ENCODE data around the gene MLN. TPM values are rescaled to one million over a fixed set of nuclear protein-coding genes. Genes with fewer than 3 reads are reported as not detected.

The MLN gene
- total and polyA plus RNA-seq, 2 experiments from 2014 or later = not detected

GRCh38 chr6:33754222-33754621 lies 49.6 kb downstream of the MLN start (continued):
- TF ChIP-seq, protein P1, sequence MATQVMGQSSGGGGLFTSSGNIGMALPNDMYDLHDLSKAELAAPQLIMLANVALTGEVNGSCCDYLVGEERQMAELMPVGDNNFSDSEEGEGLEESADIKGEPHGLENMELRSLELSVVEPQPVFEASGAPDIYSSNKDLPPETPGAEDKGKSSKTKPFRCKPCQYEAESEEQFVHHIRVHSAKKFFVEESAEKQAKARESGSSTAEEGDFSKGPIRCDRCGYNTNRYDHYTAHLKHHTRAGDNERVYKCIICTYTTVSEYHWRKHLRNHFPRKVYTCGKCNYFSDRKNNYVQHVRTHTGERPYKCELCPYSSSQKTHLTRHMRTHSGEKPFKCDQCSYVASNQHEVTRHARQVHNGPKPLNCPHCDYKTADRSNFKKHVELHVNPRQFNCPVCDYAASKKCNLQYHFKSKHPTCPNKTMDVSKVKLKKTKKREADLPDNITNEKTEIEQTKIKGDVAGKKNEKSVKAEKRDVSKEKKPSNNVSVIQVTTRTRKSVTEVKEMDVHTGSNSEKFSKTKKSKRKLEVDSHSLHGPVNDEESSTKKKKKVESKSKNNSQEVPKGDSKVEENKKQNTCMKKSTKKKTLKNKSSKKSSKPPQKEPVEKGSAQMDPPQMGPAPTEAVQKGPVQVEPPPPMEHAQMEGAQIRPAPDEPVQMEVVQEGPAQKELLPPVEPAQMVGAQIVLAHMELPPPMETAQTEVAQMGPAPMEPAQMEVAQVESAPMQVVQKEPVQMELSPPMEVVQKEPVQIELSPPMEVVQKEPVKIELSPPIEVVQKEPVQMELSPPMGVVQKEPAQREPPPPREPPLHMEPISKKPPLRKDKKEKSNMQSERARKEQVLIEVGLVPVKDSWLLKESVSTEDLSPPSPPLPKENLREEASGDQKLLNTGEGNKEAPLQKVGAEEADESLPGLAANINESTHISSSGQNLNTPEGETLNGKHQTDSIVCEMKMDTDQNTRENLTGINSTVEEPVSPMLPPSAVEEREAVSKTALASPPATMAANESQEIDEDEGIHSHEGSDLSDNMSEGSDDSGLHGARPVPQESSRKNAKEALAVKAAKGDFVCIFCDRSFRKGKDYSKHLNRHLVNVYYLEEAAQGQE (IDR thresholded peaks at IDR 0.05; ENCODE audit: unreplicated experiment) = no peak
- TF ChIP-seq ZNF331 (CRISPR knock-in tag; IDR thresholded peaks at IDR 0.05; ENCODE audit: low read depth) (no peak), ZNF114 (CRISPR knock-in tag; IDR thresholded peaks at IDR 0.05) (no peak), JUNB (IDR thresholded peaks at IDR 0.05; ENCODE audit: unreplicated experiment) (no peak), CREB1 (CRISPR knock-in tag; IDR thresholded peaks at IDR 0.05; ENCODE audit: low read depth) (no peak), STAT1 (IDR thresholded peaks at IDR 0.05; ENCODE audit: unreplicated experiment) (no peak)
- TF ChIP-seq, protein P2, sequence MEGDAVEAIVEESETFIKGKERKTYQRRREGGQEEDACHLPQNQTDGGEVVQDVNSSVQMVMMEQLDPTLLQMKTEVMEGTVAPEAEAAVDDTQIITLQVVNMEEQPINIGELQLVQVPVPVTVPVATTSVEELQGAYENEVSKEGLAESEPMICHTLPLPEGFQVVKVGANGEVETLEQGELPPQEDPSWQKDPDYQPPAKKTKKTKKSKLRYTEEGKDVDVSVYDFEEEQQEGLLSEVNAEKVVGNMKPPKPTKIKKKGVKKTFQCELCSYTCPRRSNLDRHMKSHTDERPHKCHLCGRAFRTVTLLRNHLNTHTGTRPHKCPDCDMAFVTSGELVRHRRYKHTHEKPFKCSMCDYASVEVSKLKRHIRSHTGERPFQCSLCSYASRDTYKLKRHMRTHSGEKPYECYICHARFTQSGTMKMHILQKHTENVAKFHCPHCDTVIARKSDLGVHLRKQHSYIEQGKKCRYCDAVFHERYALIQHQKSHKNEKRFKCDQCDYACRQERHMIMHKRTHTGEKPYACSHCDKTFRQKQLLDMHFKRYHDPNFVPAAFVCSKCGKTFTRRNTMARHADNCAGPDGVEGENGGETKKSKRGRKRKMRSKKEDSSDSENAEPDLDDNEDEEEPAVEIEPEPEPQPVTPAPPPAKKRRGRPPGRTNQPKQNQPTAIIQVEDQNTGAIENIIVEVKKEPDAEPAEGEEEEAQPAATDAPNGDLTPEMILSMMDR (conservative IDR thresholded peaks at IDR 0.05; ENCODE audit: low read depth in 2 of 2) = no peak

DNA sequence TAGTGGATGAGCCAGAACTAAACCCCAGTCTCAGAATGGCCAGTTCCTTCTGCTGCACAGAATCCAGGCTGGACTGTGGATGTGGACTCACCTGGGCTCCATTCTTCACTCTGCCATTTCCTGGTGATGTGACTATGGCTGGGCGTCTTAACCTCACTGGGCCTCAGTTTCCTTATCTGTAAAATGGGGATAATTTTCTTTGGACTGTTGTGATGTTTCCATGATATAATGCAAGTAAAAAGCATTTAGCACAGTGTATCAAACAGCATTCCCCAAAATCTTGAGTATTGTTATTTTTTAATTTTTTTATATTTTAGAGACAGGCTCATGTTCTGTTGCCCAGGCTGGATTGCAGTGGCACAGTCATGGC lies 51.2 kb downstream of the MLN start:
- ATAC-seq = no peak
- no peak overlapping the region for H3K27ac ChIP-seq (ENCODE audit: low read depth)

More for the DNA sequence above, 51.2 kb downstream of the MLN start:
- Mint-ChIP-seq H3K36me3 (ENCODE audit: low read depth) (no peaks in the 10 kb centered on the region), H3K4me3 (no peak overlapping the region), H3K9me3 (no peaks in the 10 kb centered on the region; the same call in 2 of the 3 replicates), H3K27me3 (ENCODE audit: insufficient read depth, low read depth, poor library complexity) (peaks cover 15% of the 10 kb centered on the region), H3K27ac (no peak overlapping the region), H3K4me1 (peaks cover 10% of the 10 kb centered on the region)
- no peaks in the 10 kb centered on the region for H3K36me3 ChIP-seq (ENCODE audit: insufficient read depth)
- H4K20me1 ChIP-seq (replicated peaks; ENCODE audit: insufficient read depth) = no peaks in the 10 kb centered on the region
- no peak overlapping the region for H3K4me3 ChIP-seq
- no peak overlapping the region for H3K4me2 ChIP-seq
- no peak for TF ChIP-seq NANOG (IDR thresholded peaks at IDR 0.05; ENCODE audit: borderline replicate concordance)
- TF ChIP-seq CREB1 (CRISPR knock-in tag; IDR thresholded peaks at IDR 0.05; ENCODE audit: low read depth) = no peak
- TF ChIP-seq, protein P2 (conservative IDR thresholded peaks at IDR 0.05; ENCODE audit: low read depth in 2 of 2) = no peak
- TF ChIP-seq POLR2AphosphoS5 (IDR thresholded peaks at IDR 0.05; ENCODE audit: low read depth) = no peak
- TF ChIP-seq EZH2phosphoT487 (IDR thresholded peaks at IDR 0.05; ENCODE audit: unreplicated experiment) = no peak
- DNase-seq (ENCODE audit: low spot score) = no peak
- no peaks in the 10 kb centered on the region for H3K9me2 ChIP-seq (ENCODE audit: insufficient read depth)
- H3K27me3 ChIP-seq (ENCODE audit: insufficient read depth) = no peaks in the 10 kb centered on the region
- H3K4me1 ChIP-seq (ENCODE audit: insufficient read depth) = no peaks in the 10 kb centered on the region
- H3F3A ChIP-seq (replicated peaks; ENCODE audit: low read depth) = 0 out of 2 replicates have a peak, but pooled peaks cover 3% of the 10 kb centered on the region
- no peaks in the 10 kb centered on the region for H3K79me2 ChIP-seq (replicated peaks; ENCODE audit: insufficient read depth)
- H2AFZ ChIP-seq = no peak overlapping the region
